Measurements from ENCODE around the gene SMYD2.

SMYD2 gene, protein sequence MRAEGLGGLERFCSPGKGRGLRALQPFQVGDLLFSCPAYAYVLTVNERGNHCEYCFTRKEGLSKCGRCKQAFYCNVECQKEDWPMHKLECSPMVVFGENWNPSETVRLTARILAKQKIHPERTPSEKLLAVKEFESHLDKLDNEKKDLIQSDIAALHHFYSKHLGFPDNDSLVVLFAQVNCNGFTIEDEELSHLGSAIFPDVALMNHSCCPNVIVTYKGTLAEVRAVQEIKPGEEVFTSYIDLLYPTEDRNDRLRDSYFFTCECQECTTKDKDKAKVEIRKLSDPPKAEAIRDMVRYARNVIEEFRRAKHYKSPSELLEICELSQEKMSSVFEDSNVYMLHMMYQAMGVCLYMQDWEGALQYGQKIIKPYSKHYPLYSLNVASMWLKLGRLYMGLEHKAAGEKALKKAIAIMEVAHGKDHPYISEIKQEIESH

DNA sequence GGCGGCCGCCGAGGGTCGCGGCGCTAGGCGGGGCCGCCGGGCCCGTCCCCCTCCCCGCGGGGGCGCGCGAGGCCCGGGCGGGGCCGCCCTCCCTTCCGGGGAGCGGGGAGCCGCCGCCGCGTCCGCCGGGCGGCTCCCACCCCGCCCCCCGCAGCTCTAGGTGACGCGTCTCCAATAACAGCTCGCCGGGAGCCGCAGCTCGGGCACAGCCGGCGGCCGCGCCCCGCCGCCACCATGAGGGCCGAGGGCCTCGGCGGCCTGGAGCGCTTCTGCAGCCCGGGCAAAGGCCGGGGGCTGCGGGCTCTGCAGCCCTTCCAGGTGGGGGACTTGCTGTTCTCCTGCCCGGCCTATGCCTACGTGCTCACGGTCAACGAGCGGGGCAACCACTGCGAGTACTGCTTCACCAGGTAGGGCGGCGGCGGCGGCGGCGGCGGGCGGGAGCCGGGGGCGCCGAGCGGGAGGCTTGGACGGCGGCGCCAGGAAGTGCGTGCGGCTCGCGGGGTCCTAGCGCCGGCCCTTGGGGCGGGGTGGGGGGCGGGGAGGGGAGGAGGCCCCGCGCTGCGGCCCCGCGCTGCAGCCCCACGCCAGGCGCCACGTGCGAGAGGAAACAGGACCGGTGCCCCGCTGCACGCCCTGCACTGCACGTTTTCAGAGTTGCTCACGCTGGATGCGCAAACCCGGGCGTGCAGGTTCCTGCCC lies at the start of gene SMYD2:
Gene SMYD2 (plus strand): TSS at position 139 of the 699 bp plus-strand sequence. CDS start 96 bp downstream, at position 235.
- H3K27ac ChIP-seq: peak within 1 kb of the TSS; percentile 70 to 91
- TF ChIP-seq, protein P1, sequence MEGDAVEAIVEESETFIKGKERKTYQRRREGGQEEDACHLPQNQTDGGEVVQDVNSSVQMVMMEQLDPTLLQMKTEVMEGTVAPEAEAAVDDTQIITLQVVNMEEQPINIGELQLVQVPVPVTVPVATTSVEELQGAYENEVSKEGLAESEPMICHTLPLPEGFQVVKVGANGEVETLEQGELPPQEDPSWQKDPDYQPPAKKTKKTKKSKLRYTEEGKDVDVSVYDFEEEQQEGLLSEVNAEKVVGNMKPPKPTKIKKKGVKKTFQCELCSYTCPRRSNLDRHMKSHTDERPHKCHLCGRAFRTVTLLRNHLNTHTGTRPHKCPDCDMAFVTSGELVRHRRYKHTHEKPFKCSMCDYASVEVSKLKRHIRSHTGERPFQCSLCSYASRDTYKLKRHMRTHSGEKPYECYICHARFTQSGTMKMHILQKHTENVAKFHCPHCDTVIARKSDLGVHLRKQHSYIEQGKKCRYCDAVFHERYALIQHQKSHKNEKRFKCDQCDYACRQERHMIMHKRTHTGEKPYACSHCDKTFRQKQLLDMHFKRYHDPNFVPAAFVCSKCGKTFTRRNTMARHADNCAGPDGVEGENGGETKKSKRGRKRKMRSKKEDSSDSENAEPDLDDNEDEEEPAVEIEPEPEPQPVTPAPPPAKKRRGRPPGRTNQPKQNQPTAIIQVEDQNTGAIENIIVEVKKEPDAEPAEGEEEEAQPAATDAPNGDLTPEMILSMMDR (IDR thresholded peaks at IDR 0.05): no peak
- H3K4me3 ChIP-seq: peak within 1 kb of the TSS; percentile 94
- DNase-seq (ENCODE audit: low spot score): no peak

DNA sequence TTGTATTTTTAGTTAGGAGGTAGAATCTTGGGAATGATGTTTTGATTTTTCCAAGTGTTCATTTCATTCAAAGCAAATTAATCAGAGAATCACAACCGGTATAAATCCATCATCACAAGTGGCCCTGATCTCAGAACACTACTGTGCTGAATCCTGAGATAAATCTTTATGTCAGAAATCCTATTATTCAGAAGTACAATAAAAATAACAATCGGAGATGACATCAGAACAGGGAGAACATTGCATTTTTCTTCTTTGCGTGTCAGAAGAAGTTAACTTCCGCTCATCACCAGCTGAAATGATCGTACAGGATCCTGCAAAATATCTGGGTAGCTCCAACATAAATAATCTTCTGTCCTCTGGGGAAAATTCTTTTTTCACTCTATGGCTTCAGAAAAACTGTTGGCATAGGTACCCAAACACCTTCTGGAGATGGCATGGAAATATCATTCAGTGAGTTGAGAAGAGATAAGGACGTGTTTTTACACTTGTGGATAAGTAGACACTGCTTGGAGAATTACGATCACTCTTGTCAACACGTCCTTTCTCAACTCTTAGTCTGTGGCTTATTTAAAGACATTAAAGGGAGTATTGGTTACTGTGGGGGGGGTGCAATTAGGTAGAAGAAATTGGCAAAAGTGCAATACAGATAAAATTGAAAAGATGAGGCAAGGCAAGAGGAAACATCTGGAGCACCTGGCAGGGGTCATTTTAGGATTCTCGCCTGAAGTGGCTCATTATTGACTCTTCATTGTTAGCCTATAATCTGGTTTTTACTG lies 46.9 kb upstream of the SMYD2 start:
- Histone ChIP-seq H3K27ac (no peak overlapping the region), H3K4me3 (no peak overlapping the region)
- DNase-seq (ENCODE audit: low spot score): no peak
- TF ChIP-seq, protein P1 (IDR thresholded peaks at IDR 0.05): no peak

DNA sequence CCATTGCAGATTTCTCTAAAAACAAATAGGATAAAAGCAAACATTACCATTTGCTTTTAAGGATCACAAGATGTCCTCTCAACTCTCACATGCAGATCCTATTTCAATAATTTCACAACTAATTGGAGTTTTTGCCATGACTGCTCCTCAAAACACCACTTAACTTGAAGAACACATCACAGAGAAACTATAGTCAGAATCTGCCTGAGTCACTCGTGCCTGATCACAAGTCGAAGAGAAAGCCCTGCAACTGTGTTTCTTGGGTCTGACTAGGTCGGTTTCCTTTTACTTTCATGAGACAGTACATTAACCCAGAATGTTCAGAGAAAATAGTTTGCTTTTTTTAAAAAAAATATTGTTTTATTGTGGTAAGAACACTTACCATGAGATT lies 46.3 kb upstream of the SMYD2 start:
- Histone ChIP-seq H3K27ac (no peak overlapping the region), H3K4me3 (no peak overlapping the region)
- TF ChIP-seq, protein P1 (IDR thresholded peaks at IDR 0.05): no peak
- no peak for DNase-seq (ENCODE audit: low spot score)

DNA sequence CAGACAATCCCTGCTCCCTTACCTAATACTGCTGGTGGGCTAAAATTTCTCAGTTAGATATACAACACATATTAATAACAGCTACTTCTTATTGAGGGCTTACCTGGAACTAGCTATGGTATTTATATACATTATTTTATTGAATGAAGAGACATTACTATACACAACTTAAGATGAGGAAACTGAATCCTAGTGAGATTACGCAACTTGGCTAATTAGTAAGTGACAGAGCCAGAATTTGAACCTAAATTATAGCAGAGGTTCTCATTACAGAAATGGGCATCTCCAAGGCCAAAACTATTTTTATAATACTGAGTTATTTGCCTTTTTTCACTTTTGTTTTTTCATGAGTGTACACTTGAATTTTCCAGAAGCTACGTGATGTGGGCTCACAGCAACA lies 44.5 kb upstream of the SMYD2 start:
- no peak overlapping the region for H3K27ac ChIP-seq
- TF ChIP-seq, protein P1 (IDR thresholded peaks at IDR 0.05): no peak
- no peak overlapping the region for H3K4me3 ChIP-seq
- no peak for DNase-seq (ENCODE audit: low spot score)

DNA sequence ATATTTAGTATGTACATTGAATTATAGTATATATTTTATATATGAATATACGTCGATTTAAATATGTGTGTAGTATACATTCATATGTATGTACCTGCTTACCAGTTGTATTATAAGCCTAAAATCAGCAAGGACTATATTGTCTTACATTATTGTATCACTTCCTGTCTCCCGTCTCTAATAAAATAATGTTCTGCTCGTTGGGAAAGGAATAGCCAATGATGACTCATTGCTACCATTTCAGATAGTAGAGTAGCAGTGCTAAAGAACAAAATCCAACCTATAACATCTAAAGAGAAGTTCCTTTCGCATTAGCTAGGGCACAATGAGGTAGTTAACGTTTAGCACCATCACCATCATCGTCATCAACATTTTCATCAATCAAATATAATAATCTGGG lies 39.9 kb upstream of the SMYD2 start:
- H3K4me3 ChIP-seq: no peak overlapping the region
- no peak overlapping the region for H3K27ac ChIP-seq
- no peak for DNase-seq (ENCODE audit: low spot score)
- TF ChIP-seq, protein P1 (IDR thresholded peaks at IDR 0.05): no peak

DNA sequence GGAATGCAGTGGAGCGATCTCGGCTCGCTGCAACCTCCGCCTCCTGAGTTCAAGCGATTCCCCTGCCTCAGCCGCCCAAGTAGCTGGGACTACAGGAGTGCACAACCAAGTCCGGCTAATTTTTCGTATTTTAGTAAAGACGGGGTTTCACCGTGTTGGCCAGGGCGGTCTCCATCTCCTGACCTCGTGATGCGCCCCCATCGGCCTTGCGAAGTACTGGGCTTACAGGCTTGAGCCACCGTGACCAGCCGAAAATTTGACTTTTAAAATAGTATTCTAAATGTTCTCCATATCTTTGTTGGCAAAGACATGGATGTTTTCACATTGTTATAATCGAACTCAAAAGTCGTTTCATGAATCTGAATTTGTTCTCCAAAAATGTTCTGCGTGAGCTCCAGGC lies 36.7 kb upstream of the SMYD2 start:
- TF ChIP-seq, protein P1 (IDR thresholded peaks at IDR 0.05): no peak
- Histone ChIP-seq H3K27ac (no peak overlapping the region), H3K4me3 (no peak overlapping the region)
- no peak for DNase-seq (ENCODE audit: low spot score)

All from coronary artery (tissue), 2 donors.